Chondrocyte (in vitro differentiated cells): Measurements from ENCODE around the gene WDR11. TPM values are rescaled to one million over a fixed set of nuclear protein-coding genes. Genes with fewer than 3 reads are reported as not detected.

Experiments
- DNase-seq: peaks from one replicate; pipeline ENCODE4 v3.0.0; 2021; ENCODE audit warnings: mixed read lengths, low spot score
- H3K27ac Mint-ChIP-seq: one replicate; pipeline ENCODE4 v1.8.0; 2021; ENCODE audit warnings: mild to moderate bottlenecking, moderate library complexity, mixed read lengths; ENCODE audit not compliant: unreplicated experiment
- H3K27me3 Mint-ChIP-seq: 2 replicates; pipeline ENCODE4 v1.8.0; 2021; ENCODE audit warnings: low read depth, mixed read lengths
- H3K36me3 Mint-ChIP-seq: 2 replicates; pipeline ENCODE4 v1.8.0; 2021; ENCODE audit warnings: low read depth, mixed read lengths
- H3K4me1 Mint-ChIP-seq: 2 replicates; pipeline ENCODE4 v1.8.0; 2021; ENCODE audit warnings: low read depth, mild to moderate bottlenecking, mixed read lengths
- H3K4me3 Mint-ChIP-seq: one replicate; pipeline ENCODE4 v1.8.0; 2021; ENCODE audit warnings: mild to moderate bottlenecking, moderate library complexity, mixed read lengths; ENCODE audit not compliant: unreplicated experiment
- H3K9me3 Mint-ChIP-seq: 2 replicates; pipeline ENCODE4 v1.8.0; 2021; ENCODE audit warnings: low read depth, mixed read lengths
- total RNA-seq: library from RNA; stranded (reverse); gene quantifications from 3 replicates; pipeline ENCODE4 v1.2.1, GENCODE V29; 2021
- TF ChIP-seq, protein P1 (sequence below): fragments of 200-600 bp; sonication (generic); IDR thresholded peaks from 2 replicates; pipeline ENCODE4 v1.5.0; 2021; ENCODE audit warnings: antibody characterized with exemption, mild to moderate bottlenecking, moderate library complexity

The WDR11 gene
- total RNA-seq, 1 donor from 2014 or later, result 54.6 TPM

GRCh38 chr10:120833222-120833928, 17.8 kb upstream of the WDR11 start:
- H3K9me3 Mint-ChIP-seq, result no peaks in the 10 kb centered on the region
- DNase-seq, result no peak

GRCh38 chr10:120835603-120836002, 15.6 kb upstream of the WDR11 start:
- TF ChIP-seq, protein P1, sequence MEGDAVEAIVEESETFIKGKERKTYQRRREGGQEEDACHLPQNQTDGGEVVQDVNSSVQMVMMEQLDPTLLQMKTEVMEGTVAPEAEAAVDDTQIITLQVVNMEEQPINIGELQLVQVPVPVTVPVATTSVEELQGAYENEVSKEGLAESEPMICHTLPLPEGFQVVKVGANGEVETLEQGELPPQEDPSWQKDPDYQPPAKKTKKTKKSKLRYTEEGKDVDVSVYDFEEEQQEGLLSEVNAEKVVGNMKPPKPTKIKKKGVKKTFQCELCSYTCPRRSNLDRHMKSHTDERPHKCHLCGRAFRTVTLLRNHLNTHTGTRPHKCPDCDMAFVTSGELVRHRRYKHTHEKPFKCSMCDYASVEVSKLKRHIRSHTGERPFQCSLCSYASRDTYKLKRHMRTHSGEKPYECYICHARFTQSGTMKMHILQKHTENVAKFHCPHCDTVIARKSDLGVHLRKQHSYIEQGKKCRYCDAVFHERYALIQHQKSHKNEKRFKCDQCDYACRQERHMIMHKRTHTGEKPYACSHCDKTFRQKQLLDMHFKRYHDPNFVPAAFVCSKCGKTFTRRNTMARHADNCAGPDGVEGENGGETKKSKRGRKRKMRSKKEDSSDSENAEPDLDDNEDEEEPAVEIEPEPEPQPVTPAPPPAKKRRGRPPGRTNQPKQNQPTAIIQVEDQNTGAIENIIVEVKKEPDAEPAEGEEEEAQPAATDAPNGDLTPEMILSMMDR, result no peak
- H3K36me3 Mint-ChIP-seq, result no peaks in the 10 kb centered on the region
- H3K27ac Mint-ChIP-seq, result no peak overlapping the region
- peaks cover 6% of the 10 kb centered on the region for H3K4me1 Mint-ChIP-seq
- H3K9me3 Mint-ChIP-seq, result no peaks in the 10 kb centered on the region
- no peak overlapping the region for H3K4me3 Mint-ChIP-seq
- H3K27me3 Mint-ChIP-seq, result peaks cover 5% of the 10 kb centered on the region
- no peak for DNase-seq

More at GRCh38 chr10:120833222-120833928, 17.8 kb upstream of the WDR11 start:
- Mint-ChIP-seq H3K27me3 (peaks cover 5% of the 10 kb centered on the region), H3K27ac (no peak overlapping the region), H3K4me3 (no peak overlapping the region), H3K4me1 (peaks cover 6% of the 10 kb centered on the region), H3K36me3 (no peaks in the 10 kb centered on the region)
- TF ChIP-seq, protein P1, result no peak

- TF ChIP-seq, protein P1, result no peak
- Mint-ChIP-seq H3K9me3 (peaks cover 3% of the 10 kb centered on the region), H3K27me3 (peaks cover 5% of the 10 kb centered on the region), H3K36me3 (no peaks in the 10 kb centered on the region), H3K4me3 (no peak overlapping the region), H3K4me1 (no peaks in the 10 kb centered on the region), H3K27ac (no peak overlapping the region)
- no peak for DNase-seq
Observed at GRCh38 chr10:120838941-120839340, 12.2 kb upstream of the WDR11 start.

- DNase-seq, result no peak
- no peak overlapping the region for H3K27ac Mint-ChIP-seq
- H3K36me3 Mint-ChIP-seq, result no peaks in the 10 kb centered on the region
- H3K4me1 Mint-ChIP-seq, result no peaks in the 10 kb centered on the region
- peaks cover 3% of the 10 kb centered on the region for H3K9me3 Mint-ChIP-seq
- H3K4me3 Mint-ChIP-seq, result no peak overlapping the region
- TF ChIP-seq, protein P1, result no peak
- peaks cover 15% of the 10 kb centered on the region for H3K27me3 Mint-ChIP-seq
Observed at GRCh38 chr10:120841522-120842189, 9.5 kb upstream of the WDR11 start.

- Mint-ChIP-seq H3K4me3 (no peak overlapping the region), H3K36me3 (peaks cover 7% of the 10 kb centered on the region), H3K27me3 (no peaks in the 10 kb centered on the region), H3K4me1 (peaks cover 48% of the 10 kb centered on the region), H3K27ac (no peak overlapping the region), H3K9me3 (peaks cover 2% of the 10 kb centered on the region)
- DNase-seq, result no peak
- TF ChIP-seq, protein P1, result no peak
Observed at GRCh38 chr10:120854388-120854787, 3.2 kb downstream of the WDR11 start.
